ENCODE results near the gene BCAR3.

GRCh38 chr1:93681989-93682412 is 364 bp upstream of the BCAR3 start:
- TF ChIP-seq CTCF (IDR thresholded peaks at IDR 0.05), result no peak
- TF ChIP-seq POLR2A (IDR thresholded peaks at IDR 0.05), result no peak

All from Peyer's patch (tissue), 4 donors.